GM13977 (cell line): ENCODE data around the gene DUS3L.

ENCODE experiments used
- DNase-seq: peaks from one replicate; pipeline ENCODE4 v3.0.0; 2012; ENCODE audit warnings: low spot score
- in situ Hi-C: fragments of 300-500 bp; cut with MboI; formaldehyde crosslinking; loops from one replicate; pipeline ENCODE4 v1.12.0; 2022; ENCODE audit warnings: low sequenced_read_pairs, low pct_unique_long_range_greater_than_20kb, mixed read lengths, inconsistent platforms; ENCODE audit not compliant: unreplicated experiment
- TF ChIP-seq, protein P1 (sequence below): IDR thresholded peaks from 2 replicates; pipeline ENCODE4 v1.5.1; 2012; ENCODE audit warnings: mild to moderate bottlenecking, control low read depth; ENCODE audit not compliant: insufficient read depth; ENCODE audit errors: extremely low read depth, missing control alignments

Gene DUS3L

DNA sequence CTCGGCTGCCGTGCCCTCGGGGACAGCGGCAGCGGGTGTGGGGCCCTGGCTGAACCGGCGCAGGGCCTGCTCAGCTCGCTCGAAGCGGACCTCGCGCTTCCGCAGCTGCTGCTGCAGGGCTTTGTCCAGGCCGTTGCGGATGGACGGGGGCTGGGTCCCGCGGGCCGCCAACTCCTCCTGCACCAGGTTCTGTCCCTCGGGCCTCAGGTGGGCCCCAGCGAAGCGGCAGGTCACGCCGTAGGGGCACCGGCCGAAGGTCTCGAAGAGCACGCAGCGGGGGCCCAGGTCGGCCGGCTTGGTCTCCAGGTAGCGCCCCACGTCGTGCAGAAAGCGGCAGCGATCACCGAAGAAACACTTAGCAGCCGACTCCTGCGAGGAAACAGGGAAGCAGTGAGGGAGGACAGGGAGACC lies 1.6 kb downstream of the DUS3L start:
- in situ Hi-C loops, result no loop called here
- TF ChIP-seq, protein P1, sequence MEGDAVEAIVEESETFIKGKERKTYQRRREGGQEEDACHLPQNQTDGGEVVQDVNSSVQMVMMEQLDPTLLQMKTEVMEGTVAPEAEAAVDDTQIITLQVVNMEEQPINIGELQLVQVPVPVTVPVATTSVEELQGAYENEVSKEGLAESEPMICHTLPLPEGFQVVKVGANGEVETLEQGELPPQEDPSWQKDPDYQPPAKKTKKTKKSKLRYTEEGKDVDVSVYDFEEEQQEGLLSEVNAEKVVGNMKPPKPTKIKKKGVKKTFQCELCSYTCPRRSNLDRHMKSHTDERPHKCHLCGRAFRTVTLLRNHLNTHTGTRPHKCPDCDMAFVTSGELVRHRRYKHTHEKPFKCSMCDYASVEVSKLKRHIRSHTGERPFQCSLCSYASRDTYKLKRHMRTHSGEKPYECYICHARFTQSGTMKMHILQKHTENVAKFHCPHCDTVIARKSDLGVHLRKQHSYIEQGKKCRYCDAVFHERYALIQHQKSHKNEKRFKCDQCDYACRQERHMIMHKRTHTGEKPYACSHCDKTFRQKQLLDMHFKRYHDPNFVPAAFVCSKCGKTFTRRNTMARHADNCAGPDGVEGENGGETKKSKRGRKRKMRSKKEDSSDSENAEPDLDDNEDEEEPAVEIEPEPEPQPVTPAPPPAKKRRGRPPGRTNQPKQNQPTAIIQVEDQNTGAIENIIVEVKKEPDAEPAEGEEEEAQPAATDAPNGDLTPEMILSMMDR, result no peak
- DNase-seq, result no peak

DNA sequence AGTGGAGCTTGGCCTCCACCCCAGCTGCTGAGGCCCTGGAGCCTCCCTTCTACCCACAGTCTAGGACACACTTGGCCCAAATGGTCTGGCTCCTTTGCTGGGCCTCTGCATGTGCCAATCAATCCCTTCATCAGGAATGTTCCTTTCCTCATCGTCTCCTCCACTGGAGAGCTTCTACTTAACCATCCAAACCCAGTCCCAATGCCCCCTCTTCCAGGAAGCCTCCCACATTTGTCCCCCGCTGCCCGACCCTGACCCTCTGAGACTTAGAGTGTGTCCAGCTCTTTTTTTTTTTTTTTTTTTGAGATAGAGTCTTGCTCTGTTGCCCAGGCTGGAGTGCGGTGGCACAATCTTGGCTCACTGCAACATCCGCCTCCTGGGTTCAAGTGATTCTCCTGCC lies 2.5 kb downstream of the DUS3L start:
- TF ChIP-seq, protein P1, result no peak

DNA sequence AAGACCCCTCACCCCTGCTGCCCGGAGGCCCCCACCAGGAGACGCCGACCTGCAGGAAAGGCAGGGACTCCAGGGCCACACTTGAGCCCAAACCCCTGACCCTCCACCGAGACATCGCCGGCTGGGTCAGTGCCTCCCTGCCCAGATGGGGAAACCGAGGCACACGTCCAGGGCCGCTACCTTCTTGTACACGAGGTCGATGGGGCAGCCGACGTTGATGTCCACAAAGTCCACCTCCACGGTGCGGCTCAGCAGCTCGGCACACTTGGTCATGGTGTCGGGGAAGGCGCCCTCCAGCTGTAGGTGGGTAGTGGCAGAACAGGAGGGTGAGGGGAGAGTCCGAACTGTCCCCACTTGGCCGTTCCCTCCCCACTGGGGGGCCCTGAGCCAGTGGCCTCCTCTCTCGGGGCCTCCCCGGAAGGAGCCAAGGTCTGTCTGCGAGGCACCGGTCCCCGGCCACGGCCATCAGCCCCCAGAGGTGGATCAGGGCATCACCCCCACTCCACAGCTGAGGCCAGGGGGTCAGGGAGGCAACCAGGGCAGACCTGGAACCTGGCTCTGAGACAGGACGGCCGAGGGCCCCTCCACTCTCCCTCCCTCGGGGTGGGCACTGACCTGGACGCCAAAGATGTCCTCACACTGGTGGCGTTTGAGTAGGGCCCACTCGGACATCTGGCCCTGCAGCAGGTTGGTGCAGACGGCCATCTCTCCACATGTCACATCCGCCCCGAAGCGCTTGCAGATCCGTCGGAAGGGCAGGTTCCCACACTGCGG lies 3.4 kb downstream of the DUS3L start:
- DNase-seq, result no peak
- TF ChIP-seq, protein P1, result no peak
- in situ Hi-C loops, result no loop called here

More for the DNA sequence above, 2.5 kb downstream of the DUS3L start:
- DNase-seq, result no peak
- in situ Hi-C loops, result no loop called here

DNA sequence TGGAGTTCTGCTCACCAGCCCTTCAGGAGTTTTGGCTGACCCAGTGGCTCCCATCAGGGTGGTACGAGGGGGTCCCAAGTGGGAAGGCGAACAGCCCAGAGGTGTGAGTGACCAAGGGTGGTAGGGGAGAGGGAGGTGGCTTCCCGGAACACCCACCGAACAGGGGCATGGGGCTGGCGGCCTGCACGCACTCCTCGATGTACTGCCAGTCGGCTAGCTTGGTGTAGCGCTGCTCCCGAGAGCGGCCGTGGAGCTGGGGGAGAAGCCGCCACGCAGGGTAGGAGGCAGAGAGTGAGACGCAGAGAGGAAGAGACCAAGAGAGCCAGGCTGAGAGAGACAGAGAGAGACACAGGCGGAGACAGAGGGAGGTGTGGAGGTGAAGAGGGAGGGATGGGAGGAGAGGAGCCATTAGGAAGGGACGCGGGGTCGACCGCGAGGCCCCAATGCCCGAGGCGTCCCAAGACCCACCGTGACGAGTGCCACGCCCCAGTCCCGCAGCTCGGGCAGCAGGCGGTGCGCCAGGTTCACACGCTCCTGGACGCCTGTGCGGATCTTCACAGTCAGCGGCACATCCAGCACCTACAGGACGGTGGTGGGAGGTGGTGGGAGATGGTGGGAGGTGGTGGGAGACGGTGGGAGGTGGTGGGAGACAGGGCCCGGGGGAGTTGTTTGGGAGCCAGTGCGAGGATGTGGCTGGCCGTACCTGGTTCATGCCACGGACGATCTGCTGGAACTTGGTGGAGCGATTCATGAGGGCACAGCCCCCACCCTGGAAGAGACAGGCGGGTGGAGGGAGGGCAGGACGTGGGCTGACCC lies 4.2 kb downstream of the DUS3L start:
- DNase-seq, result no peak
- in situ Hi-C loops, result no loop called here
- TF ChIP-seq, protein P1, result no peak

DNA sequence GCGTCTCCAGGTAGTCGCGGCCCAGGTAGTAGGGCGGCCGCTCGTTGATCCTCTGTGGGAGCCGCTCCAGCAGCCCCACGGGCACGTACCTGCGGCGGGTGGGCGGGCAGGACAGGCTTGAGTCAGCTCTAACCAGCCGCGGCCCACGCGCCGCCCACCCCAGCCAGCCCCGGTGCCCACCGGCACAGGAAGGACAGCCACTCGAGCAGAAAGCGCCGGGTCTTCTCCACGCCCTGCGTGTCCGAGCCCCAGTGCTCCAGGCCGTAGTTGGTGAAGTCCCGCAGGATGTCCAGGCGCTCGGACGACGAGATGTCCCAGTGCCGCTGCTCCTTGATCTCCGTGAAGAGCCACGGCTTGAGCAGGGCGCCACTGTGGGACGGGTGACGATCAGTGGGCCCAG lies 5.5 kb downstream of the DUS3L start:
- TF ChIP-seq, protein P1, result no peak
- in situ Hi-C loops, result no loop called here
- no peak for DNase-seq

DNA sequence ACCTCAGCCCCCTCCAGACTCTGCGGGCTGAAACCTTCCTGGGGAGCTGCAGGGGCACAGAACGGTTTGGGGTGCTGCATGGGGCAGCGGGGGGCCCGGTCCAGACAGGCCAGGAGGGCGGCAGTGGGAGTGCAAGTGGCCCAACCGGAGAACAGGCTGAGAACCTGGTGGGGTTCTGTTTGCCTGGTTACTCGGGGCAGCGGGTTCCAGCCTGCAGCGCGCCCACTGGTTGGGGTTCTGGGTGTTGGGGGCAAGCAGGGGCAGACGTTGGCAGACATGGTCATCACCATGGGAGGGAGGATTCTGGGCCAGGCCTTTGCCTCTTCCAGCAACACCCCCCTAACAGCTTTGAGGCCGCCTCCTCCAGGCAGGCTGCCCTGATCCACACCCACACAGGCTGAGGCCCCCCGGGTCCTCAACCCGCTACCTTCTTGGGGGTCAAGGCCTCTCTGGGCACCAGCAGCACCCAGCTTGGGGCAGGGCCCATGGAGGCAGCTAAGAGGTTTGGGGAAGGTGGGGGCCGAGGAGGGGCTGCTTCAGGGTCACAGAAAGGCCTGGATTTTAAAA lies 6.3 kb downstream of the DUS3L start, which contains the start of gene PRR22:
Gene PRR22, minus strand, starts transcription at position 166 of the 567 bp plus-strand sequence. Its CDS starts 86 bp downstream, at position 80.
- TF ChIP-seq, protein P1, result no peak
- no peak for DNase-seq
- in situ Hi-C loops, result no loop called here
